SH-SY5Y (cell line): ENCODE data around the gene SLC9A1.

Source experiments
- GATA2 ChIP-seq: IDR thresholded peaks from 2 replicates; pipeline ENCODE4 v1.6.1; 2011; ENCODE audit warnings: mild to moderate bottlenecking, low read depth, low read length
- GATA3 ChIP-seq: IDR thresholded peaks from 2 replicates; pipeline ENCODE4 v1.6.1; 2011; ENCODE audit warnings: low read depth, mild to moderate bottlenecking, low read length, moderate library complexity

SLC9A1 gene

DNA sequence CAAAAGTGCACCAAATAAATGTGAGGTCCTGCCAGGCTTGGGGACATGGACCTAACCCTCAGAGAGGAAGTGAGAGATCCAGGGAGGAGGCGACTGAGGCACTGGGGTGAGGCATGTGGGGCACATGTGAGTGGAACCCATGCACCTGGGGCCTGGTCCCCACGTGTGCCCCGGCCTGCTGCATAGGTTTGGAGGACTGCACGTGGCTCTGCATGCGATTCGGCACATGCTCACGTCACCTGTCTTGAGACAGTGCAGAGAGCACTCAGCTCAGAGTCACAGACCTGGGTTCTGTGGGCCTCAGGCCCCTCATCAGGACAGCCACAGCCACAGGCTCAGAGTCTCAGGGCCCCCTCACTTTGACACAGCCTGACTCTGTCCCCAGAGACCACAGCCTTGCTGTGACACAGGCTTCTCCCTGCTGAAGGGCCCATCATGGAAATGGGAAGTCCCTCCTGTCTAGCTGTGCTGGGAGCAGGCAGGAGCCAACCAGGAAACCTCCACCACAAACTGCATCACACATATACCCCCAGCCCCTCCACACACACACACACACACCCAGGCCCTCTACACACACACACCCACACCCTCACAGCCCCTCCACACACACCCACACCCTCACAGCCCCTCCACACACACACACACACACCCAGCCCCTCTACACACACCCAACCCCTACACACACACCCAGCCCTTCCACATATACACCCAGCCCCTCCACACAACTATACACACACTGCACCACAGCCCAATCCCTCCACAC is 48.2 kb downstream of the SLC9A1 start:
- no peak for TF ChIP-seq GATA2
- TF ChIP-seq GATA3 = no peak

DNA sequence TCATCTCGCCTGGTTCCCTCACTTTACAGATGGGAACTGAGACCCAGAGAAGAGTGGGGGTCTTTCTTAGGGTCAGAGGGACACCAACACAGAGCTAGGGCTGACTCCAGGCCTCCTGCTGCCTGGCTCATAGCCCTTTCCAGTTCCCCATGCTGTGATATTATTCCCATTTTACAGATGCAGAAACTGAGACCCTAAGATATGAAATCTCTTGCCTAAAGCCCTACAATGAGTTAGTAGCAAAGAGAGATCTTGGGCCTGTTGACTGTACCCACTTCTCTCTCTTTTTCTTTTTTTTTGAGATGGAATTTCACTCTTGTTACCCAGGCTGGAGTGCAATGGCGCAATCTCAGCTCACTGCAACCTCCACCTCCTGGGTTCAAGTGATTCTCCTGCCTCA is 49.9 kb downstream of the SLC9A1 start:
- TF ChIP-seq GATA2 (no peak), GATA3 (no peak)

- TF ChIP-seq GATA2 (no peak), GATA3 (no peak)
Observed at GRCh38 chr1:27103498-27103897, 51.4 kb downstream of the SLC9A1 start.

- no peak for TF ChIP-seq GATA2
- no peak for TF ChIP-seq GATA3
Observed at GRCh38 chr1:27102707-27103468, 52.0 kb downstream of the SLC9A1 start.

- no peak for TF ChIP-seq GATA2
- TF ChIP-seq GATA3 = no peak
Observed at GRCh38 chr1:27102134-27102706, 52.7 kb downstream of the SLC9A1 start.

- no peak for TF ChIP-seq GATA3
- TF ChIP-seq GATA2 = no peak
Observed at GRCh38 chr1:27101696-27102095, 53.2 kb downstream of the SLC9A1 start.

- TF ChIP-seq GATA2 (no peak), GATA3 (no peak)
Observed at GRCh38 chr1:27101054-27101491, 53.9 kb downstream of the SLC9A1 start.

GRCh38 chr1:27100335-27101053 is 54.4 kb downstream of the SLC9A1 start:
- no peak for TF ChIP-seq GATA3
- no peak for TF ChIP-seq GATA2

DNA sequence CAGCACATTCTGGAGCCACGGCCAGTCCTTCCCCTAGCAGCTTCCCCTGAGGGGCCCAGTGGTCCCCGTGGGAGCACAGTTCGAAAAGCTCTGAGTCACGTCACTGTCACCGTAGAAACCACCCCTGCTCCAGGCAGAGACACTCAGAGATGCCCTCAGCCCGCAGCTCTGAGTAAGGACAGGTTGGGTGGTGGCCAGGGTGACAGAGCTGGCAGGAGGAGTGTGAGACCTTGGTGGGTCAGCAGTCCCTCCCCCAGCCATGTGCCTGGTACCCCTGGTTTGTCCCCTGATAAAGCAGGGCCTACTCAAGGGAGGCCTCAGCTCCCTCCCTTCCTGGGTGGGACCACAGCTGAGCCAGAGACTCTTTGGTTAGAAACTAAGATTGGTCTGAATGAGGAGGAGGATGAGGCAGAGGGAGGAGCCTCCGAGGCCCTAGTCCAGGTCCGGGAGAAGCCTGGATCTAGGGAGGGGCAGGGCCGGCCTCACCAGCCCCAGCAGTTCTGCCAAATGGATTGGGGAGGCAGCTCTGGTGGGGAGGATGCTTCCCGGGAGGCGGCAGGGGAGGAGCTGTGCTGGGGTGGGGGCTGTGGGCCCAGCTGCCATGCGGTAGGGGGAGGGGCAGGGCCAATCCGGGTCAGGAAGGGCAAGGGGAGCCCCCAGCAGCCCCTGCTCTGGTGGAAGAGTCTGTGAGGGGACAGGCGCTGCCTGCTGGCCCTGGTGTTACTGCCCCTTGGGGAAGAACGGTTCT is 55.2 kb downstream of the SLC9A1 start:
- no peak for TF ChIP-seq GATA3
- no peak for TF ChIP-seq GATA2

- TF ChIP-seq GATA3 = no peak
- TF ChIP-seq GATA2 = no peak
Observed at GRCh38 chr1:27099135-27099586, 55.8 kb downstream of the SLC9A1 start.

- TF ChIP-seq GATA3 (no peak), GATA2 (no peak)
Observed at GRCh38 chr1:27098431-27099134, 56.3 kb downstream of the SLC9A1 start.

- TF ChIP-seq GATA2 (no peak), GATA3 (no peak)
Observed at GRCh38 chr1:27097484-27097917, 57.4 kb downstream of the SLC9A1 start.

DNA sequence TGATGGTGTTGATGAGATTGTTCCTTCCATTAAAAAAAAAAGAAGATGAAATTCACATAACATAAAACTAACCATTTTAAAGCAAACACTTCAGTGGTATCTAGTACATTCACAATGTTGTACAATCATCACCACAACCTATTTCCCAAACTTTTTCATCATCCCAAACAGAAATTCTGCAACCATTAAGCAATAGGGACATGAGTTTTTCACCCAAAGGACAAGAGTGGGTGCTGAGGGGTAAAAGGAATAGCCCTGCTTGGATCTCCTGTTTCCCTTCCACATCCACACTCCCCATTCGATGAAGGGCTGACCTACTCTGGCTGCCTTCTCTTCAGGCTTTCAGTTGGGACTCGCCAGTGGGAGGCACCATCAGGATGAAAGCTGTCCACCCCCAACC is 59.3 kb downstream of the SLC9A1 start:
- TF ChIP-seq GATA2 (no peak), GATA3 (no peak)
